HEK293T (cell line): ENCODE results near the gene GAPDHS.

Source experiments
- CTCF ChIA-PET: fragments of 350-600 bp; formaldehyde crosslinking; extraction: SDS; loops from one replicate; lab custom pipeline; 2021; ENCODE audit warnings: antibody characterized with exemption, inconsistent platforms; lab: Yijun Ruan, JAX
- POLR2A ChIA-PET: fragments of 350-600 bp; formaldehyde crosslinking; extraction: SDS; loops from one replicate; lab custom pipeline; 2020; ENCODE audit warnings: antibody characterized with exemption, inconsistent platforms; lab: Yijun Ruan, JAX
- DNase-seq: peaks from one replicate; pipeline ENCODE4 v3.0.0; 2012; ENCODE audit warnings: mixed read lengths; ENCODE audit errors: extremely low spot score
- ARNT ChIP-seq: fragments of 450-650 bp; IDR thresholded peaks from 2 replicates; pipeline ENCODE4 v1.6.1; 2017; ENCODE audit warnings: mild to moderate bottlenecking
- BHLHE40 ChIP-seq: fragments of 450-650 bp; IDR thresholded peaks from 2 replicates; pipeline ENCODE4 v1.6.1; 2016; ENCODE audit warnings: mild to moderate bottlenecking, moderate library complexity, borderline replicate concordance
- CTBP1 ChIP-seq: fragments of 450-650 bp; IDR thresholded peaks from 2 replicates; pipeline ENCODE4 v1.6.1; 2016; ENCODE audit warnings: borderline replicate concordance
- ELF4 ChIP-seq: fragments of 450-650 bp; IDR thresholded peaks from 2 replicates; pipeline ENCODE4 v1.6.1; 2017; ENCODE audit warnings: antibody characterized with exemption
- FOXA1 ChIP-seq: fragments of 450-650 bp; IDR thresholded peaks from 2 replicates; pipeline ENCODE4 v1.6.1; 2016; ENCODE audit warnings: mild to moderate bottlenecking
- FOXK2 ChIP-seq: fragments of 450-650 bp; IDR thresholded peaks from 2 replicates; pipeline ENCODE4 v1.6.1; 2016; ENCODE audit warnings: mild to moderate bottlenecking
- FOXM1 ChIP-seq: fragments of 450-650 bp; IDR thresholded peaks from 2 replicates; pipeline ENCODE4 v1.6.1; 2017; ENCODE audit warnings: mild to moderate bottlenecking, borderline replicate concordance
- HDGF ChIP-seq: fragments of 450-650 bp; IDR thresholded peaks from 2 replicates; pipeline ENCODE4 v1.6.1; 2017; ENCODE audit warnings: antibody characterized with exemption, borderline replicate concordance
- L3MBTL2 ChIP-seq: fragments of 450-650 bp; conservative IDR thresholded peaks from 2 replicates; pipeline ENCODE4 v1.6.1; 2016; ENCODE audit warnings: mild to moderate bottlenecking
- LEF1 ChIP-seq: fragments of 450-650 bp; IDR thresholded peaks from 2 replicates; pipeline ENCODE4 v1.6.1; 2017; ENCODE audit warnings: mild to moderate bottlenecking, borderline replicate concordance
- NFRKB ChIP-seq: fragments of 450-650 bp; IDR thresholded peaks from 2 replicates; pipeline ENCODE4 v1.6.1; 2016; ENCODE audit warnings: mild to moderate bottlenecking, moderate library complexity
- PKNOX1 ChIP-seq: fragments of 450-650 bp; IDR thresholded peaks from 2 replicates; pipeline ENCODE4 v1.6.1; 2016
- SP1 ChIP-seq: fragments of 450-650 bp; IDR thresholded peaks from 2 replicates; pipeline ENCODE4 v1.6.1; 2017
- SUZ12 ChIP-seq: fragments of 450-650 bp; IDR thresholded peaks from 2 replicates; pipeline ENCODE4 v1.6.1; 2016; ENCODE audit warnings: mild to moderate bottlenecking
- TARDBP ChIP-seq: fragments of 450-650 bp; IDR thresholded peaks from 2 replicates; pipeline ENCODE4 v1.6.1; 2016
- ZNF384 ChIP-seq: fragments of 450-650 bp; IDR thresholded peaks from 2 replicates; pipeline ENCODE4 v1.6.1; 2016

The GAPDHS gene

GRCh38 chr19:35491836-35492360, 41.4 kb upstream of the GAPDHS start:
- no peak for TF ChIP-seq TARDBP
- no peak for TF ChIP-seq ARNT
- TF ChIP-seq ELF4 = no peak
- no peak for TF ChIP-seq BHLHE40
- no peak for TF ChIP-seq L3MBTL2
- TF ChIP-seq SUZ12 = no peak
- no peak for TF ChIP-seq SP1
- TF ChIP-seq LEF1 = no peak
- TF ChIP-seq FOXA1 = no peak
- TF ChIP-seq ZNF384 = no peak
- TF ChIP-seq CTBP1 = no peak
- no peak for TF ChIP-seq NFRKB
- POLR2A ChIA-PET = interaction anchor here (0.7 to 1.4 kb wide), 2 partner anchors 13 to 17 kb away, joined by 3 read pairs; no protein-coding TSS in a partner anchor
- no peak for DNase-seq
- CTCF ChIA-PET = interaction anchor here (0.6 kb wide), 1 partner anchor 17 kb away, joined by 3 read pairs; no protein-coding TSS in a partner anchor

DNA sequence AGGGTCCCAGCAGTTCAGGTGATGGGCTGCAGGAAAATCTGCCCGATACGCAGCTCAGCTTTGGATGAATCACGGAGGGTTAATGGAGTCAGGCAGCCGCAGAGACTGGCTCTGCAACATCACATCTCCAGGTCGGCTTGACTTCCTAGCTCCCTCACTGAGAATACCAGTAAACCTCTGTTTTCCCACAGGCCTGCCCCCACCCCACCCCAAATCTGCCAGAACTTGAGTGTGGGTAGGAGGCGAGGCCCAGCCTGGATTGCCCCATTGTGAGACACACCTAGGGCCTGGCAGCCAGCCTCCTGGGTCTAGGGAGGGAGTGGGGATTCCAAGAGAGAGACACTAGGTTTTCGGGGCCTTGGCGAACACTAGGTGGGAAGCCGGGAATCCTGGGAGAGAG, 39.3 kb upstream of the GAPDHS start:
- TF ChIP-seq ZNF384 (no peak), SP1 (no peak), HDGF (no peak), SUZ12 (no peak), LEF1 (no peak), FOXA1 (no peak)
- ChIA-PET CTCF (no interaction called here), POLR2A (interaction anchor here (1.6 to 2.3 kb wide), 2 partner anchors 15 to 16 kb away, joined by 3 to 9 read pairs; no protein-coding TSS in a partner anchor)
- DNase-seq = no peak

DNA sequence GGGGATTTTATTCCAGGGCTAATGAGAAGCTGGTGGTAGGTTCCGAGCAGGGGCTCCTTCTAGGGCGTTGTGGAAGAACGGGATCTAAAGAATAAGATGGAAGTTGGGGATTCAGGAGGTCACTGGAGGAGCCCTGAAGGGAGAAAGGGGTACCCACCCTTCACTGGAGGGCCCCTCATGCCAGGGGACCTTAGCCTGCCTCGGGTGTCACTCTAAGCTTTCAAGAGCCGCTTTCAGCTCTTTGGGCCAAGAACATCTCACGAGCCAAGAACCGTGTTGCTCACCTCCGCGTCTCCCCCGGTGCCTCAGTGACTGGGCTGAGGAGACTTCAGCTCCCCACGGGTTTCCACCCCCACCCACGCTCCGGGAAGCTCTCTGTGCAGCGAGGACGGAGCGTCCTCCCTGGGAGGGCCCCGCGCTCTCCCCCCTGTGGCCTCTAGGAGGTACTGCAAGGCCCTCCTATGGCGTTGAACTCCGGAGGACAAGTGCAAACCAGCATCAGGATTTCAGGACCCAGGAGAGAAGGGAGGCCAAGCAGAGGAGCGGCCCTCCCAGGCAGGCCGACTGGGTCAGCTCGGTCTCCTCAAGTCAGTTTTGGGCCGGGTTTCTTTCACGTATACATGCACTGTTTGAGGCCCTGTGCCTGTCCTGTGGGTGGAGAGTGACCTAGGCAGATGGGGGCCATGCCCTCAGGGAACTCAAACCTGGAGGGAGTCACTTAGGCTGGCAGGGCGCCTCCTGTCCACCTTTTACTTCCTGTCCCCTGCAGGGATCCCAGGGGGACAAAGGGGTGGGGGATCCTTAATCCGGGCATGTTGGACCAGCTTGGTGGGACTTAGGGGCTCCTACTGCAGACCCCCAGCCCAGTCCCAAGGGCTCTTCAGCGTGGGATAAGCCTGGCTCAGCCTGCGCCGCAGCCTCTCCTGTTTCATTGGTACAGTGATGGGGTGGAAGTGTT, 37.9 kb upstream of the GAPDHS start:
- peak; percentile 89 for DNase-seq
- TF ChIP-seq FOXA1 (no peak), SUZ12 (no peak), FOXM1 (no peak), ARNT (no peak), TARDBP (no peak), CTBP1 (no peak), ELF4 (no peak), NFRKB (no peak), LEF1 (no peak), HDGF (no peak), SP1 (no peak), BHLHE40 (no peak), FOXK2 (no peak), ZNF384 (no peak), PKNOX1 (no peak), L3MBTL2 (no peak)
- CTCF ChIA-PET = interaction anchor here (0.6 to 1.3 kb wide), 10 partner anchors 9 to 368 kb away, joined by 3 to 8 read pairs (median 4); no protein-coding TSS in a partner anchor
- POLR2A ChIA-PET = interaction anchor here (1.1 to 2.3 kb wide), 2 partner anchors 14 to 15 kb away, joined by 8 to 9 read pairs; no protein-coding TSS in a partner anchor

DNA sequence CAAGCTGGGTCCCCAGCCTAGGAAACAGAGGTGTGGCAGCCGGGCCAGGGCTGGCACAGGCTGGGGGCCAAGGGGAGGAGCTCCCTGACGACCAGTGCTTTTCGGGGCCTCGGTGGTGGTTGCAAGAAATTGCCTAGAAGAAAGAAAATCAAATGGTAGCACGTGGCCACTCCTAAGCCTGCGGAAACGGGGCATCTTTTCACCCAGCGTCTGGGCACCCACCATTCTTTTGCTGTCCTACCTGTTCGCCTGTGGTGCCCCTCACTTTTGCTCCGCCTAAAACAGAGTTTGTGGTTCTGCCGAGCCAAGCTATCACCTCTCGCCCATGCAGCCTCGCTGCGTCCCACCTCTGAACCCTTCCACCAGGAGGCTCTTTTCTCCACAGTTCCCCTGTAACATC, 35.9 kb upstream of the GAPDHS start:
- ChIA-PET CTCF (interaction anchor here (1.3 to 1.6 kb wide), 2 partner anchors 13 to 144 kb away, joined by 6 to 7 read pairs; no protein-coding TSS in a partner anchor), POLR2A (interaction anchor here (1.2 to 2.2 kb wide), 5 partner anchors 9 to 17 kb away, joined by 4 to 19 read pairs (median 11); no protein-coding TSS in a partner anchor)
- TF ChIP-seq SUZ12 (no peak), HDGF (no peak), NFRKB (no peak), SP1 (no peak), PKNOX1 (no peak), ARNT (no peak), ZNF384 (no peak), BHLHE40 (no peak), TARDBP (no peak), LEF1 (no peak), FOXA1 (no peak), FOXM1 (no peak), CTBP1 (no peak), ELF4 (no peak), L3MBTL2 (no peak), FOXK2 (no peak)
- no peak for DNase-seq

GRCh38 chr19:35498220-35498619, 35.0 kb upstream of the GAPDHS start:
- DNase-seq = no peak
- ChIA-PET POLR2A (interaction anchor here (1.2 to 2.2 kb wide), 5 partner anchors 8 to 18 kb away, joined by 4 to 19 read pairs (median 11); no protein-coding TSS in a partner anchor), CTCF (interaction anchor here (1.6 kb wide), 1 partner anchor 145 kb away, joined by 6 read pairs; no protein-coding TSS in a partner anchor)
- TF ChIP-seq FOXA1 (no peak), ELF4 (no peak), ARNT (no peak)
